H9 (cell line): Measurements from ENCODE around the gene RAF1. TPM values are rescaled to one million over a fixed set of nuclear protein-coding genes. Genes with fewer than 3 reads are reported as not detected.

ENCODE experiments used
- DNase-seq: peaks from one replicate; pipeline ENCODE4 v3.0.0-alpha.2; 2017
- H2AFZ ChIP-seq: one replicate; pipeline ENCODE4 v1.6.1; 2013; ENCODE audit warnings: mild to moderate bottlenecking, low read length, control low read depth, moderate library complexity
- H2AK5ac ChIP-seq: 2 replicates; pipeline ENCODE4 v1.6.1; 2013; ENCODE audit warnings: low read length, control low read depth, mixed read lengths; ENCODE audit not compliant: insufficient read length
- H2BK120ac ChIP-seq: one replicate; pipeline ENCODE4 v1.6.1; 2013; ENCODE audit warnings: low read depth, mild to moderate bottlenecking, low read length, control low read depth, inconsistent platforms; ENCODE audit not compliant: poor library complexity, severe bottlenecking
- H2BK12ac ChIP-seq: 2 replicates; pipeline ENCODE4 v1.6.1; 2013; ENCODE audit warnings: low read length, control low read depth, mixed read lengths, low read depth; ENCODE audit not compliant: insufficient read length
- H2BK15ac ChIP-seq: 2 replicates; pipeline ENCODE4 v1.6.1; 2013; ENCODE audit warnings: low read depth, low read length, control low read depth
- H2BK20ac ChIP-seq: one replicate; pipeline ENCODE4 v1.6.1; 2013; ENCODE audit warnings: low read depth, mild to moderate bottlenecking, low read length, control low read depth, inconsistent platforms; ENCODE audit not compliant: poor library complexity, severe bottlenecking
- H2BK5ac ChIP-seq: 2 replicates; pipeline ENCODE4 v1.6.1; 2013; ENCODE audit warnings: low read length, control low read depth, mixed read lengths; ENCODE audit not compliant: insufficient read length
- H3K14ac ChIP-seq: 2 replicates; pipeline ENCODE4 v1.6.1; 2013; ENCODE audit warnings: low read length, control low read depth; ENCODE audit not compliant: insufficient read depth
- H3K18ac ChIP-seq: 2 replicates; pipeline ENCODE4 v1.6.1; 2013; ENCODE audit warnings: low read depth, mild to moderate bottlenecking, mixed read lengths, low read length, control low read depth; ENCODE audit not compliant: insufficient read length
- H3K23ac ChIP-seq: 2 replicates; pipeline ENCODE4 v1.6.1; 2013; ENCODE audit warnings: low read length, control low read depth, mixed read lengths, low read depth; ENCODE audit not compliant: insufficient read length
- H3K23me2 ChIP-seq: 2 replicates; pipeline ENCODE4 v1.6.1; 2013; ENCODE audit warnings: low read depth, mild to moderate bottlenecking, mixed read lengths, low read length, control low read depth; ENCODE audit not compliant: insufficient read length, poor library complexity, severe bottlenecking
- H3K27ac ChIP-seq: 2 replicates; pipeline ENCODE4 v1.5.1; 2013; ENCODE audit warnings: low read length, control low read depth, mixed read lengths, low read depth; ENCODE audit not compliant: insufficient read length
- H3K27me3 ChIP-seq: 2 replicates; pipeline ENCODE4 v1.6.1; 2013; ENCODE audit warnings: low read length, control low read depth, inconsistent platforms; ENCODE audit not compliant: insufficient read depth
- H3K4ac ChIP-seq: 2 replicates; pipeline ENCODE4 v1.6.1; 2013; ENCODE audit warnings: low read depth, mild to moderate bottlenecking, control low read depth, inconsistent platforms, low read length, moderate library complexity
- H3K4me1 ChIP-seq: 2 replicates; pipeline ENCODE4 v1.6.1; 2013; ENCODE audit warnings: low read length, control low read depth, inconsistent platforms; ENCODE audit not compliant: insufficient read depth
- H3K4me2 ChIP-seq: 2 replicates; pipeline ENCODE4 v1.6.1; 2013; ENCODE audit warnings: low read length, control low read depth, mixed read lengths; ENCODE audit not compliant: insufficient read length, insufficient read depth
- H3K56ac ChIP-seq: 2 replicates; pipeline ENCODE4 v1.6.1; 2013; ENCODE audit warnings: low read depth, mild to moderate bottlenecking, mixed read lengths, low read length, control low read depth; ENCODE audit not compliant: insufficient read length
- H3K79me1 ChIP-seq: 2 replicates; pipeline ENCODE4 v1.6.1; 2013; ENCODE audit warnings: low read depth, mild to moderate bottlenecking, moderate library complexity, low read length, control low read depth, inconsistent platforms; ENCODE audit not compliant: insufficient read depth, poor library complexity, severe bottlenecking
- H3K79me2 ChIP-seq: 2 replicates; pipeline ENCODE4 v1.6.1; 2013; ENCODE audit warnings: low read length, control low read depth, inconsistent platforms; ENCODE audit not compliant: insufficient read depth
- H3K9ac ChIP-seq: 2 replicates; pipeline ENCODE4 v1.6.1; 2013; ENCODE audit warnings: low read length, control low read depth, mixed read lengths; ENCODE audit not compliant: insufficient read length; ENCODE audit errors: extremely low read depth
- H3K9me3 ChIP-seq: one replicate; pipeline ENCODE4 v1.6.1; 2013; ENCODE audit warnings: low read depth, low read length, inconsistent platforms; ENCODE audit not compliant: control insufficient read depth
- H3T11ph ChIP-seq: one replicate; pipeline ENCODE4 v1.6.1; 2013; ENCODE audit warnings: mild to moderate bottlenecking, low read length, control low read depth, inconsistent platforms
- H4K20me1 ChIP-seq: one replicate; pipeline ENCODE4 v1.6.1; 2013; ENCODE audit not compliant: control insufficient read depth, insufficient read length, insufficient read depth
- H4K5ac ChIP-seq: 2 replicates; pipeline ENCODE4 v1.6.1; 2013; ENCODE audit warnings: low read depth, mild to moderate bottlenecking, mixed read lengths, low read length, control low read depth; ENCODE audit not compliant: insufficient read length
- H4K8ac ChIP-seq: replicated peaks from 2 replicates; pipeline ENCODE4 v1.6.1; 2013; ENCODE audit warnings: low read length, control low read depth, mixed read lengths, low read depth; ENCODE audit not compliant: insufficient read length
- H4K91ac ChIP-seq: 2 replicates; pipeline ENCODE4 v1.6.1; 2013; ENCODE audit warnings: low read depth, mild to moderate bottlenecking, moderate library complexity, mixed read lengths, low read length, control low read depth; ENCODE audit not compliant: insufficient read length
- H3K27ac Mint-ChIP-seq, 3 experiments: 2 replicates in 2 of 3; 3 replicates in 1 of 3; pipeline ENCODE4 v1.8.0; 2020 to 2021; ENCODE audit warnings: mixed read lengths in 3 of 3, mild to moderate bottlenecking in 1 of 3, moderate library complexity in 1 of 3
- H3K27me3 Mint-ChIP-seq: 2 replicates; pipeline ENCODE4 v1.8.0; 2021; ENCODE audit warnings: low read depth, mild to moderate bottlenecking, moderate library complexity, mixed read lengths
- H3K36me3 Mint-ChIP-seq, 3 experiments: 2 replicates in 2 of 3; 3 replicates in 1 of 3; pipeline ENCODE4 v1.8.0; 2020 to 2021; ENCODE audit warnings: low read depth in 3 of 3, mixed read lengths in 3 of 3; ENCODE audit not compliant: insufficient read depth in 1 of 3
- H3K4me1 Mint-ChIP-seq, 2 experiments: 2 replicates each; pipeline ENCODE4 v1.8.0; 2020; ENCODE audit warnings: mixed read lengths in 2 of 2
- H3K4me3 Mint-ChIP-seq, 2 experiments: 2 replicates in 1 of 2; 3 replicates in 1 of 2; pipeline ENCODE4 v1.8.0; 2020 to 2021; ENCODE audit warnings: mild to moderate bottlenecking in 2 of 2, mixed read lengths in 2 of 2, moderate library complexity in 1 of 2
- H3K9me3 Mint-ChIP-seq, 2 experiments: 2 replicates in 1 of 2; 3 replicates in 1 of 2; pipeline ENCODE4 v1.8.0; 2020; ENCODE audit warnings: mild to moderate bottlenecking in 2 of 2, mixed read lengths in 2 of 2, moderate library complexity in 1 of 2
- CTCF ChIP-seq: fragments of 200-600 bp; sonication (generic); conservative IDR thresholded peaks from 3 replicates; pipeline ENCODE4 v1.8.0; 2021; ENCODE audit warnings: antibody characterized with exemption, mild to moderate bottlenecking
- WGBS: extraction: QIAGEN DNeasy Blood & Tissue Kit; methylation state at CpG from one replicate; pipeline ENCODE4 v1.1.7; 2013; ENCODE audit warnings: missing lambda C conversion rate, low lambda C conversion rate, mixed read lengths; ENCODE audit not compliant: insufficient read length; ENCODE audit errors: extremely low coverage; 5-methylcytosine and 5-hydroxymethylcytosine counted together
- total RNA-seq: library from RNA; stranded (reverse); gene quantifications from 2 replicates; pipeline ENCODE4 v1.2.1, GENCODE V29; 2021

Gene RAF1
- total RNA-seq, 1 experiment from 2014 or later: 112 TPM

- H3K79me2 ChIP-seq: no peaks in the 10 kb centered on the region
- H2AK5ac ChIP-seq: no peak overlapping the region
- no peak for DNase-seq
- no peaks in the 10 kb centered on the region for H3K4me1 ChIP-seq
- no peak overlapping the region for H2AFZ ChIP-seq
- Mint-ChIP-seq H3K27ac (peak overlapping the region in 1 of 3 experiments; percentile 5; a peak in 1 of 7 replicates), H3K9me3 (no peaks in the 10 kb centered on the region), H3K36me3 (peaks cover 53 to 83% (median 72%) of the 10 kb centered on the region in 3 experiments), H3K27me3 (no peaks in the 10 kb centered on the region; the same call in 1 of the 2 replicates), H3K4me3 (no peak overlapping the region), H3K4me1 (0 out of 4 replicates have a peak, but pooled peaks cover 0 to 5% of the 10 kb centered on the region in 2 experiments)
- no peak overlapping the region for H4K8ac ChIP-seq
- H3K23ac ChIP-seq: no peak overlapping the region
- no peak overlapping the region for H2BK5ac ChIP-seq
- no peak overlapping the region for H3T11ph ChIP-seq
- no peak overlapping the region for H3K18ac ChIP-seq
- H3K27ac ChIP-seq: no peak overlapping the region
- H3K23me2 ChIP-seq: no peaks in the 10 kb centered on the region
- WGBS: no CpG with 5 or more reads among the region's 3 CpGs
- no peak overlapping the region for H4K91ac ChIP-seq
- no peak overlapping the region for H2BK12ac ChIP-seq
- no peaks in the 10 kb centered on the region for H3K27me3 ChIP-seq
- no peak overlapping the region for H2BK20ac ChIP-seq
- H3K9ac ChIP-seq: no peak overlapping the region
- H3K14ac ChIP-seq: no peak overlapping the region
- no peaks in the 10 kb centered on the region for H3K79me1 ChIP-seq
- no peaks in the 10 kb centered on the region for H4K20me1 ChIP-seq
- H3K9me3 ChIP-seq: no peaks in the 10 kb centered on the region
- H3K56ac ChIP-seq: no peak overlapping the region
- TF ChIP-seq CTCF: no peak
- H2BK120ac ChIP-seq: no peak overlapping the region
- no peak overlapping the region for H3K4me2 ChIP-seq
- H3K4ac ChIP-seq: no peak overlapping the region
- no peak overlapping the region for H2BK15ac ChIP-seq
- no peak overlapping the region for H4K5ac ChIP-seq
Measured at GRCh38 chr3:12593473-12593872, 70.4 kb downstream of the RAF1 start.
